Prostate gland (tissue), 2 donors: Measurements from ENCODE around the gene RUVBL1.

ENCODE experiments used
- POLR2A ChIP-seq: fragments of 450-650 bp; IDR thresholded peaks from one replicate; pipeline ENCODE4 v1.6.1; 2016; ENCODE audit warnings: antibody characterized with exemption, mild to moderate bottlenecking
- POLR2AphosphoS5 ChIP-seq: sonication (generic); formaldehyde crosslinking; IDR thresholded peaks from one replicate; pipeline ENCODE4 v1.6.1; 2017; ENCODE audit warnings: antibody characterized with exemption
- TF ChIP-seq, protein P1 (sequence below), 4 experiments: fragments of 200-600 bp in 2 of 4; fragments of 450-650 bp in 2 of 4; sonication (generic) in 2 of 4; IDR thresholded peaks; 1 replicate in 3 of 4; 2 replicates in 1 of 4; pipeline ENCODE4 v1.5.1; 2016 to 2019; ENCODE audit warnings: antibody characterized with exemption in 4 of 4, mild to moderate bottlenecking in 2 of 4, moderate library complexity in 2 of 4

GRCh38 chr3:128084675-128085021 lies 39.0 kb downstream of the RUVBL1 start:
- TF ChIP-seq, protein P1, sequence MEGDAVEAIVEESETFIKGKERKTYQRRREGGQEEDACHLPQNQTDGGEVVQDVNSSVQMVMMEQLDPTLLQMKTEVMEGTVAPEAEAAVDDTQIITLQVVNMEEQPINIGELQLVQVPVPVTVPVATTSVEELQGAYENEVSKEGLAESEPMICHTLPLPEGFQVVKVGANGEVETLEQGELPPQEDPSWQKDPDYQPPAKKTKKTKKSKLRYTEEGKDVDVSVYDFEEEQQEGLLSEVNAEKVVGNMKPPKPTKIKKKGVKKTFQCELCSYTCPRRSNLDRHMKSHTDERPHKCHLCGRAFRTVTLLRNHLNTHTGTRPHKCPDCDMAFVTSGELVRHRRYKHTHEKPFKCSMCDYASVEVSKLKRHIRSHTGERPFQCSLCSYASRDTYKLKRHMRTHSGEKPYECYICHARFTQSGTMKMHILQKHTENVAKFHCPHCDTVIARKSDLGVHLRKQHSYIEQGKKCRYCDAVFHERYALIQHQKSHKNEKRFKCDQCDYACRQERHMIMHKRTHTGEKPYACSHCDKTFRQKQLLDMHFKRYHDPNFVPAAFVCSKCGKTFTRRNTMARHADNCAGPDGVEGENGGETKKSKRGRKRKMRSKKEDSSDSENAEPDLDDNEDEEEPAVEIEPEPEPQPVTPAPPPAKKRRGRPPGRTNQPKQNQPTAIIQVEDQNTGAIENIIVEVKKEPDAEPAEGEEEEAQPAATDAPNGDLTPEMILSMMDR (IDR thresholded peaks at IDR 0.05): no peak
- TF ChIP-seq POLR2A: no peak
- peak; percentile 64 for TF ChIP-seq POLR2AphosphoS5
